Vagina (tissue), 2 donors: Measurements from ENCODE around the gene PHF10. TPM values are rescaled to one million over a fixed set of nuclear protein-coding genes. Genes with fewer than 3 reads are reported as not detected.

Experiments
- DNase-seq, 2 donors: peaks; one replicate each; pipeline ENCODE4 v3.0.0-alpha.2; 2017; ENCODE audit errors: extremely low spot score in 2 of 2
- H3K27ac ChIP-seq: fragments of 200-600 bp; sonication (generic); one replicate; pipeline ENCODE4 v1.5.1; 2019
- H3K27me3 ChIP-seq: fragments of 200-600 bp; sonication (generic); one replicate; pipeline ENCODE4 v1.5.1; 2019
- H3K36me3 ChIP-seq, 2 donors: fragments of 200-600 bp; sonication (generic); one replicate each; pipeline ENCODE4 v1.5.1; 2017 to 2019
- H3K4me1 ChIP-seq: fragments of 200-600 bp; sonication (generic); one replicate; pipeline ENCODE4 v1.5.1; 2019
- H3K4me3 ChIP-seq, 2 donors: fragments of 200-600 bp; sonication (generic); 1 replicate in 1 of 2; 2 replicates in 1 of 2; pipeline ENCODE4 v1.5.1; 2016 to 2019
- H3K9me3 ChIP-seq: fragments of 200-600 bp; sonication (generic); one replicate; pipeline ENCODE4 v1.5.1; 2019
- POLR2A ChIP-seq, 2 donors: fragments of 450-650 bp; IDR thresholded peaks; one replicate each; pipeline ENCODE4 v1.6.1; 2017; ENCODE audit warnings: antibody characterized with exemption in 2 of 2, mild to moderate bottlenecking in 2 of 2, moderate library complexity in 2 of 2
- POLR2AphosphoS5 ChIP-seq, 2 donors: sonication (generic); formaldehyde crosslinking; IDR thresholded peaks; one replicate each; pipeline ENCODE4 v1.9.0; 2017; ENCODE audit warnings: antibody characterized with exemption in 2 of 2, mild to moderate bottlenecking in 2 of 2, low read depth in 1 of 2; ENCODE audit not compliant: insufficient read depth in 1 of 2
- intact Hi-C: fragments of 100-400 bp; cut with DNase I; formaldehyde crosslinking; loops from one replicate; pipeline ENCODE4 v1.15.1; 2023
- total RNA-seq: library from RNA; depleted of rRNA; stranded (reverse); fragments of >200 nt; gene quantifications from one replicate; pipeline ENCODE4 v1.2.3, GENCODE V29; 2016
- TF ChIP-seq, protein P1 (sequence below), 3 experiments: fragments of 450-650 bp in 2 of 3; fragments of 200-600 bp in 1 of 3; sonication (generic) in 1 of 3; IDR thresholded peaks; one replicate each; pipeline ENCODE4 v1.5.1; 2017 to 2019; ENCODE audit warnings: antibody characterized with exemption in 3 of 3, mild to moderate bottlenecking in 2 of 3, moderate library complexity in 2 of 3

The PHF10 gene
- total RNA-seq, 1 donor from 2014 or later: 54.8 TPM

DNA sequence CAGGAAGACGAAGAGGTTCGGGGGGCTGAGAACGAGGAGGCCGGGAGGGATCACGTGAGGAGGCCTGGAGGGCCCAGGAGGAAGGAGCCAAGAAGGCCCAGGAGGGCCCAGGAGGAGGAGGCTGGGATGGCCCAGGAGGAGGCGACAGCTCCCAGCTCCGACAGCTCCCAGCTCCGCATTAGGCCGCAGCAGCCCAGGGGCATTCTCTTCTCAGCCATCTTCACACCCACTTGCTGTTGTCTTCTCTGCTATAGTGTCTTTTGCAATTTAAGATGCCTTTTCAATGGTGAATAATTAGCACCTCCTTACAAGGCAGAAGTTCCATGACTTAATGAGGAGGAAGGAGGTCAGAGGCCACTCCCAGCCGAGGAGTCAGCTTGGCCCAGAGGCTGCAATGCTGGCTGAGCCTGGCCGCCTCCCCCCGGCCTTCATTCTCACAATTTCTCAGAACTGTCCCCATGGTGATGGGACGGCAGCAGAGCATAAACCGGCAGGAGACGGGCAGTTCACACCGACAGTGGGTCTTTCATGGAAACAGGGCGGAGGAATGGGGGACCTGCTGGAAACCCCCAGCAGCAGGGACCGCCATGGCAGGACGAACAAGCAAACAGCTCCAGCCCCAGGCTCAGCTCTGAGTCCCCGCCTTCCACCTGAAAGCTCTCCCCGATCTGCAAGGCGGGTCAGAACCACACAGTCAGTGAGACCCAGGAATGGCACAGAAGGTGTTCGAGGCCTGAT, 67.6 kb downstream of the PHF10 start:
- Histone ChIP-seq H3K9me3 (no peaks in the 10 kb centered on the region), H3K4me1 (no peaks in the 10 kb centered on the region), H3K27ac (no peak overlapping the region), H3K36me3 (peaks cover 0 to 7% of the 10 kb centered on the region in 2 donors), H3K4me3 (no peak overlapping the region), H3K27me3 (no peaks in the 10 kb centered on the region)
- DNase-seq: peak in 1 of 2 donors; percentile 94
- TF ChIP-seq, protein P1, sequence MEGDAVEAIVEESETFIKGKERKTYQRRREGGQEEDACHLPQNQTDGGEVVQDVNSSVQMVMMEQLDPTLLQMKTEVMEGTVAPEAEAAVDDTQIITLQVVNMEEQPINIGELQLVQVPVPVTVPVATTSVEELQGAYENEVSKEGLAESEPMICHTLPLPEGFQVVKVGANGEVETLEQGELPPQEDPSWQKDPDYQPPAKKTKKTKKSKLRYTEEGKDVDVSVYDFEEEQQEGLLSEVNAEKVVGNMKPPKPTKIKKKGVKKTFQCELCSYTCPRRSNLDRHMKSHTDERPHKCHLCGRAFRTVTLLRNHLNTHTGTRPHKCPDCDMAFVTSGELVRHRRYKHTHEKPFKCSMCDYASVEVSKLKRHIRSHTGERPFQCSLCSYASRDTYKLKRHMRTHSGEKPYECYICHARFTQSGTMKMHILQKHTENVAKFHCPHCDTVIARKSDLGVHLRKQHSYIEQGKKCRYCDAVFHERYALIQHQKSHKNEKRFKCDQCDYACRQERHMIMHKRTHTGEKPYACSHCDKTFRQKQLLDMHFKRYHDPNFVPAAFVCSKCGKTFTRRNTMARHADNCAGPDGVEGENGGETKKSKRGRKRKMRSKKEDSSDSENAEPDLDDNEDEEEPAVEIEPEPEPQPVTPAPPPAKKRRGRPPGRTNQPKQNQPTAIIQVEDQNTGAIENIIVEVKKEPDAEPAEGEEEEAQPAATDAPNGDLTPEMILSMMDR (IDR thresholded peaks at IDR 0.05): no peak
- TF ChIP-seq POLR2A (IDR thresholded peaks at IDR 0.05): no peak
- no peak for TF ChIP-seq POLR2AphosphoS5 (IDR thresholded peaks at IDR 0.05; ENCODE audit: insufficient read depth in 1 of 2, low read depth in 1 of 2)
- intact Hi-C loops: no loop called here

DNA sequence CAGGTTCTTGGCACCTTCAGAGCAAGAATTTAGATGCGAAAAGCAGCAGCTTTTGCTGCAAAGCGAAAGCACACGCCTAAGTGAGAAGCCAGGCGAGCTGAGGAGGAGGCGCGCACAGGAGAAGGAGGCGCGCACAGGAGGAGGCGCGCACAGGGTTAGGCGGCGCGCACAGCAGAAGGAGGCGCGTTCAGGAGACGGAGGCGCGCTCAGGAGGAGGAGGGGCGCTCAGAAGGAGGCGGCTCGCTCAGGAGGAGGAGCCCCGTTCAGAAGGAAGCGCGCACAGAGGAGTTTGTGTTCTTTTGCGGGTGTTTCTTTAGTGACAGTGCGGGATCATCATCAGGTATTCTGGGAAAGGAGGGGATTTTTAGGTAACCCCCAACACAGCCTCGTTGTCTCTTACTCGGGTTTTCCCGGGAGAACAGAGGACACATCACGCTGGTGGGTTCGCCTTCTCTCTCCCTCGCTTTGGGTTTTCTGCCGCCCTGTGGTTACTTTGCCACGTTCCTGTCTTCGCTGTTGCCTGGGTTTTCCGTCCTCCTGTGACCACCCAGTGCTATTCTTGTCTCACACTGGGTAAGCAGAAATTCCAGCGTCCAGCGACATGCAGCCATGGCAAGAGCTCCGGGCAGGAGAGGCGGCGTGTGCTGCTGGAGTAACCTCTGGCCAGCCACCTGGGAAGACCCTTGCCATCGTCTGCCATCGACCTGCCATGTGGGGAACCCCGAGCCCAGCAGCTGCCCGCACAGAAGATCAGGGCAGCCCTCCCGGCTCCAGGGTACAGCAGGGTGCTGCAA, 69.5 kb downstream of the PHF10 start:
- H3K27ac ChIP-seq: peak overlapping the region; percentile 80
- no peak for DNase-seq
- TF ChIP-seq, protein P1 (IDR thresholded peaks at IDR 0.05): peak in 2 of 3 experiments; percentile 11 to 17
- TF ChIP-seq POLR2AphosphoS5 (IDR thresholded peaks at IDR 0.05; ENCODE audit: insufficient read depth in 1 of 2, low read depth in 1 of 2) (peak; percentile 50 to 79), POLR2A (IDR thresholded peaks at IDR 0.05) (peak in 1 of 2 donors; percentile 9)
- H3K9me3 ChIP-seq: no peaks in the 10 kb centered on the region
- H3K27me3 ChIP-seq: no peaks in the 10 kb centered on the region
- peak overlapping the region; percentile 33 to 51 for H3K4me3 ChIP-seq
- peaks cover 0 to 7% of the 10 kb centered on the region in 2 donors for H3K36me3 ChIP-seq
- H3K4me1 ChIP-seq: no peaks in the 10 kb centered on the region
- intact Hi-C loops: no loop called here

Other genes with a start within 250 kb of the PHF10 start
- 41.5 TPM for gene WDR27, start 22.5 kb downstream of the PHF10 start, total RNA-seq
- gene C6orf120, start 22.4 kb downstream of the PHF10 start, total RNA-seq: 21.4 TPM
- gene DYNLT2, start 27.1 kb upstream of the PHF10 start, total RNA-seq: 3.2 TPM
- gene ERMARD, start 27.1 kb upstream of the PHF10 start, total RNA-seq: 41.5 TPM